Head of caudate nucleus (tissue), 42 donors: ENCODE results near the gene NUTM2B.
"Not testable (repeated sequence)": the region's sequence is repeated elsewhere in the genome, so short reads cannot be mapped to it uniquely, and the experiment has no call there.

Experiments
- DNase-seq, 42 donors: peaks; one replicate each; pipeline versions ENCODE4 v3.0.0 to v3.0.0-alpha.2; 2020 to 2021; ENCODE audit warnings: mixed read lengths in 7 of 42
- intact Hi-C: fragments of 100-400 bp; cut with DNase I; formaldehyde crosslinking; loops from one replicate; pipeline ENCODE4 v1.15.0; 2022

NUTM2B gene

GRCh38 chr10:79720000-79720399 lies 17.0 kb downstream of the NUTM2B start:
- DNase-seq, intact Hi-C loops: not testable (repeated sequence)

- DNase-seq, intact Hi-C loops: not testable (repeated sequence)
These were observed 23.6 kb downstream of the NUTM2B start for GRCh38 chr10:79726620-79727019.

- DNase-seq, intact Hi-C loops: not testable (repeated sequence)
These were observed 41.8 kb downstream of the NUTM2B start for GRCh38 chr10:79744844-79745243.

DNA sequence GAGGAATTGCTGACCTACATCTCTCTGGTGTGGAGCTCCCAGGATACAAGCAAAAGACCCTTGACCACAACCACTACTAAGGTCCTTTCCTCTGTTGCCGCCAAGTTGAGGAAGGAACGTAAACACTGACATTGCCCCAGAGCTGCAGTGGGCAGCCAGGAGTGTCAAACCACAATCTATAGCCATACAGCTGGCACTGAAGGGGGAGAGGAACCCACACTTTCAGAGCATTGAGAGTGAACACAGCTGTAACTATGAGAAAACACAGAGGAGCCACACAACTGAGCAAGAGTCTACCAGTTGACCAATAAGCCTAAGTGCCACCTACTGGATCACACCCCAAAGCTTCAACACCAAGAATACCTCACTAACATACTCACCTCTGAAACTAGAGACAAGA lies 45.5 kb downstream of the NUTM2B start:
- intact Hi-C loops, DNase-seq: not testable (repeated sequence)

DNA sequence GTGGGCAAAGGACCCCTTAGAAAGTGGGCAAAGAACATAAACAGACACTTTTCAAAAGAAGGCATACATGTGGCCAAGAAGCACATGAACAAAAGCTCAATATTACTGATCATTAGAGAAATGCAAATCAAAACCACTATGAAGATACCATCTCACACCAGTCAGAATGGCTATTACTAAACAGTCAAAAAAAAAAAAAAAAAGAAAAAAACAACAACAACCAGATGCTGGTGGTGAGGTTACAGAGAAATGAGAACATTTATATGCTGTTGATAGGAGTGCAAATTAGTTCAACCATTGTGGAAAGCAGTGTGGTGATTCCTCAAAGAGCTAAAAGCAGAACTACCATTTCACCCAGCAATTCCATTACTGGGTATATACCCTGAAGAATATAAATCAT lies 50.6 kb downstream of the NUTM2B start:
- DNase-seq, intact Hi-C loops: not testable (repeated sequence)

DNA sequence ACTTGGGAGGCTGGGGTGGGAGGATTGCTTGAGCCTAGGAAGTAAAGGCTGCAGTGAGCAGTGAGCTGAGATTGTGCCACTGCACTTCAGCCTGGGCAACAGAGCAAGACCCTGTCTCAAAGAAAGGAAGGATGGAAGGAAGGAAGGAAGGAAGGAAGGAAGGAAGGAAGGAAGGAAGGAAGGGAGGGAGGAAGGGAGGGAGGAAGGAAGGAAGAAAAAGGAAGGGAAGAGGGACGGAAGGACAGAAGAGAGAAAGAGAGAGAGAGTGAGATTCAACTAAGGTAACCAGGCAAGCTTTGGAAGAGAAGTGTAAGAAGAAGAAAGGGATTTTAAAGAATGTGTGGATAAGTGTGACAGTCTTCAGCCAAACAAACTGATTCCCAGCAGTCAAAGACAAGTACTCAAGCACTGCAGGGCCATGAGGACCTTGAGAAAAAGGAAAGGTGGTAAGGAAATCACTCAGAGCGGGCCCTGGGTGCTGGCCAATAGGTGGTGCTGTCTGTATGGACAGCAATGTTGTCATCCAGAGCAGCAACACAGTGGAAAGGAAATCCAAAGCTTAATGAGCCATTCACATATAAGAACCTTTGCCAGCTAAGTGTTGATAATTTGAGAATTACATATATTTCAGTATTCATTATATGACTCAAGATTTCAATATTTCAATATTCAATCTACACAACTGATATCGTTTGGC lies 55.4 kb downstream of the NUTM2B start:
- DNase-seq, intact Hi-C loops: not testable (repeated sequence)
